ENCODE results near the gene SEMA7A. TPM values are rescaled to one million over a fixed set of nuclear protein-coding genes. Genes with fewer than 3 reads are reported as not detected.
A peak's percentile ranks its signal among the peaks of the same experiment; 100 is the strongest.

Gene SEMA7A
- total and polyA plus RNA-seq, 9 of the 15 experiments (the other 6 are each of a cell fraction or from before 2014, with no cell fraction given), result 0.04 to 8.2 (median 5.4) TPM; not detected in 1

- no peak for TF ChIP-seq PBX2 (CRISPR knock-in tag; IDR thresholded peaks at IDR 0.05; ENCODE audit: low read depth)
- TF ChIP-seq PBX2 (tag; conservative IDR thresholded peaks at IDR 0.05; ENCODE audit: low read depth), result no peak
- TF ChIP-seq HNRNPL (IDR thresholded peaks at IDR 0.05; ENCODE audit: low read depth, low read length), result no peak
- TF ChIP-seq ZNF584 (CRISPR knock-in tag; IDR thresholded peaks at IDR 0.05; ENCODE audit: low read depth), result no peak
- no peak for TF ChIP-seq TEAD2 (tag; IDR thresholded peaks at IDR 0.05)
- no peak for TF ChIP-seq ZNF589 (CRISPR knock-in tag; IDR thresholded peaks at IDR 0.05; ENCODE audit: low read depth)
- peak; percentile 18; the same call in 1 of the 2 replicates for TF ChIP-seq TFAP4 (CRISPR knock-in tag; IDR thresholded peaks at IDR 0.05; ENCODE audit: borderline replicate concordance)
- 0 out of 4 replicates have a peak, but pooled peaks of 1 of the 2 experiments have one; percentile 19 for TF ChIP-seq HDAC1 (IDR thresholded peaks at IDR 0.05)
- no peak for TF ChIP-seq HDGF (IDR thresholded peaks at IDR 0.05)
- no peak for TF ChIP-seq FOXP1 (CRISPR knock-in tag; IDR thresholded peaks at IDR 0.05)
- TF ChIP-seq ZNF436 (CRISPR knock-in tag; IDR thresholded peaks at IDR 0.05), result peak; percentile 89
- no peak for TF ChIP-seq ELF2 (CRISPR knock-in tag; IDR thresholded peaks at IDR 0.05)
- TF ChIP-seq ARID2 (IDR thresholded peaks at IDR 0.05), result no peak
- no peak for TF ChIP-seq KLF13 (tag; IDR thresholded peaks at IDR 0.05; ENCODE audit: borderline replicate concordance, low read depth)
- no peak for TF ChIP-seq ZNF778 (CRISPR knock-in tag; IDR thresholded peaks at IDR 0.05)
- TF ChIP-seq ZNF175 (CRISPR knock-in tag; IDR thresholded peaks at IDR 0.05; ENCODE audit: low read depth), result no peak
- no peak for TF ChIP-seq HDAC8 (tag; IDR thresholded peaks at IDR 0.05)
- TF ChIP-seq RCOR1 (IDR thresholded peaks at IDR 0.05; ENCODE audit: borderline replicate concordance in 1 of 2, low read depth in 2 of 2, low read length in 2 of 2), result 0 out of 4 replicates have a peak, but pooled peaks of 1 of the 2 experiments have one; percentile 54
- no peak for TF ChIP-seq MLX (CRISPR knock-in tag; conservative IDR thresholded peaks at IDR 0.05)
- TF ChIP-seq SMAD1 (IDR thresholded peaks at IDR 0.05; ENCODE audit: low read depth, low read length, partially characterized antibody), result no peak
- TF ChIP-seq ARHGAP35 (IDR thresholded peaks at IDR 0.05; ENCODE audit: partially characterized antibody), result no peak
- no peak for TF ChIP-seq NFE2L1 (tag; IDR thresholded peaks at IDR 0.05; ENCODE audit: borderline replicate concordance, low read depth)
Measured at GRCh38 chr15:74427607-74428441, 5.9 kb downstream of the SEMA7A start (continued).

All from K562 (cell line).